ENCODE measurements around the gene SPATS2L.

Gene SPATS2L

DNA sequence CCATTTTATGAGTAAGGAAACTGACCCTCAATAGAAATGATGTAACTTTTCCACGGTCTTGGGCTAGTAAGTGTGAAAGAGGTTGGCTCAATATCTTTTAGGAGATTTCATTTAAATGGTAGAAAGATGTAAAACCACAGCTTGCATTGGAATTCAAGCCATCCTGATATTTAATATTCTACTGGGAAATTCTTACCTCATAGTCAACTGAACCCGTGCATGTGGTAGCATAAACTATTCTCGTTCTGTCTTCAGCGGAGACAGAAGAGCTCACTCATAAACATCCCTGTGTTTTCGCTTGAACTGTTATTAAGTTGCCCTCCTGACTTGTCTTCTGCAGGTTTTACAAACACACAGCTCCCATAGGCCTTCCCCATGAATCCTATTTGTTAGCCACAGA, 8.5 kb upstream of the SPATS2L start:
- no peak for DNase-seq (ENCODE audit: low spot score)

DNA sequence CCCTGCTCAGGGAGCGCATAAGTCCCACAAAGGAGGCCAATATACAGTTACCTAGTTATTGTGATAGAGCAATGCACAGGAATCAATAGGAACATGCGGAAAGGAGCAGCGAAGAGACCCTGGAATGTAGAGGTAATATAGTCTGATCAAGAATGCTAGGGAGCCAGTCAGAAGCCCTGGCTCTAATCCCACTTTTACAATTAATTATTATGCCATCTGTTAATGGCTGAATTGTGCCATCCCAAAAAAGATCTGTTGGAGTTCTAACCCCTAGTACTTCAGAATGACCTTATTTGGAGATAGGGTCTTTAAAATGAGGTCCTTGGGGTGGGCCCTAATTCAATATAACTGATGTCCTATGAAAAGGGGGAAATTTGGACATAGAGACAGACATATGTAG, 7.7 kb upstream of the SPATS2L start:
- no peak for DNase-seq (ENCODE audit: low spot score)

DNA sequence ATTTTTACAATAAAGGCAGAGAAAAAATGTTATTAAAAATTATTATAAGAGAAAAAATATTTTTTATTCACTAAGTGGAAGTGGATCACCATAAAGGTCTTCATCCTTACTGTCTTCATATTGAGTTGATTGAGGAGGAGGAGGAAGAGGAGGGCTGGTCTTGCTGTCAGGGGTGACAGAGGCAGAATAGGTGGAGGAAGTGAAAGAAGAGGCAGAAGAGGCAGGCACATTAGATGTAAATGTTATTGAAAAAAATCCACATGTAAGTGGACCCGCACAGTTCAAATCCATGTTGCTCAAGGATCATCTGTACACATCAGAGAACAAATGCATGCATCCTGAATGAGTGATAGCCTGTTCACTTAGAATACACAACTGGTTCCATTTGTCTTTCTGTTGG, 6.4 kb upstream of the SPATS2L start:
- no peak for DNase-seq (ENCODE audit: low spot score)

DNA sequence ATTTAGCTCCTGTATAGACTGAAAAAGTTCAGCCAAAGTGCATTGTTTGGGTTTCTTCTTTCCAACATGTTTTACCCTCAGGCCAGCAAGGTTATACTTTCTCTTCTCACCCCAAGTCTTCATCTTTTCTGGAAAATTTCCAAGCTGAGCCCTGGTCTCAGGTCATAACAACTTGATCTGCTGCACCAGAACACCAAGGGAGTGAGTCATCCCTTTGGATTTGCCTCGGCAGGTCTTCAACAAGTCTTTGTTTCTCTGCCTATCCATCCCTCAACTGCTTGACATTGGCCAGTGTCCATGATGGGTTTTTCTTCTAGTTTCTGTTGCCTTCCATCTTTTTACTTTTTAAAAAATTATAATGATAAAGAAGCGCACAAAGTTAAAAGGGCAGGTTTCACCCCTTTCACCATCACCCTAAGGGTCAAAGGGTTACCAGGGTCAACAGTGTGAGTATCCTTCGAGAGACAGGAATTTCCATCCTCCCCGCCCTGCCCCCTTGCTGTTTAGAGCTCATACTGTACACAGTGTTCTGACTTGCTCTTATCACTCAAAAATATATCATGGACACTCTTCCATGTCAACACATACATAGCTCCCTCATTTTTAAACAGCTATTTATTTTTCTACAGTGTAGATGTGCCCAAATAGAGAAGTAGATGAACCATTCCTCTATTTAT, 5.7 kb upstream of the SPATS2L start:
- no peak for DNase-seq (ENCODE audit: low spot score)

DNA sequence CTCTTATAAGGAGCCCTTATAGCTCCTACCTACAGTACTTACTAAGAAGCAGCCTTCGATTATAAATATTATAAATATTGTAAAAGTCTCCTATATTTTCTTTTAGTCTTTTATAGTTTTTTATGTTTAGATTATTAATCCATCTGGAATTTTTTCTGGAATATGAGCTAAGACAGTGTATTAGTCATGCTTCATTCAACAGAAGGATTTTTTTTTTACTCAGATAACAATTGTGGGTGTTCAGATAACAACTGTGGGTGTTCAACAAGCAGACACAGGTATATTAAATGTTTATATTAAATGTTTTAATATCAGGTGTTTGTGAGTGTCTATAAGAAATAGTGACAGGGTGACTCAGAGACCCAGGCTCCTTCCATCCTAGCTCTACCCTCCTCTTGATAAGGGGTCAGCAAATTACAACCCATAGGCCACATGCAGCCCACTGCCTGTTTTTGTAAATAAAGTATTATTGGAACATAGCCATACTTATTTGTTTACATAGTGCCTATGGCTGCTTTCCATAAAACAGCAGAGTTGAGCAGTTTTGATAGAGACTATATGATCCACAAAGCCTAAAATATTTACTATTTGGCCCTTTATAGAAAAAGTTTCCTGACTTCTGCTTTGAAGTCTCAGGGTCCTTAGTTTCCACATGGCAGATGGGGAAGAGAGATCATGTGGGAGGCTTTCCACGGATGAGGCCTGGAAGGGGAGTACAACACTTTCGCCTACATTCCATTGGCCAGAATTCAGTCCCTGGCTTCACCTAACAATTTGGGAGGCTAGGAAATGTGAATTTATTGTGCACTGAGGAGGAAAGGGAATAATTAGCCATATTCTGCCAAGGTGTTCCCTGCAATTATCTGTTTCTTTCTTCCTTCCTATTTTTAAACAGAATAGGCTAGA, 4.3 kb upstream of the SPATS2L start:
- no peak for DNase-seq (ENCODE audit: low spot score)

DNA sequence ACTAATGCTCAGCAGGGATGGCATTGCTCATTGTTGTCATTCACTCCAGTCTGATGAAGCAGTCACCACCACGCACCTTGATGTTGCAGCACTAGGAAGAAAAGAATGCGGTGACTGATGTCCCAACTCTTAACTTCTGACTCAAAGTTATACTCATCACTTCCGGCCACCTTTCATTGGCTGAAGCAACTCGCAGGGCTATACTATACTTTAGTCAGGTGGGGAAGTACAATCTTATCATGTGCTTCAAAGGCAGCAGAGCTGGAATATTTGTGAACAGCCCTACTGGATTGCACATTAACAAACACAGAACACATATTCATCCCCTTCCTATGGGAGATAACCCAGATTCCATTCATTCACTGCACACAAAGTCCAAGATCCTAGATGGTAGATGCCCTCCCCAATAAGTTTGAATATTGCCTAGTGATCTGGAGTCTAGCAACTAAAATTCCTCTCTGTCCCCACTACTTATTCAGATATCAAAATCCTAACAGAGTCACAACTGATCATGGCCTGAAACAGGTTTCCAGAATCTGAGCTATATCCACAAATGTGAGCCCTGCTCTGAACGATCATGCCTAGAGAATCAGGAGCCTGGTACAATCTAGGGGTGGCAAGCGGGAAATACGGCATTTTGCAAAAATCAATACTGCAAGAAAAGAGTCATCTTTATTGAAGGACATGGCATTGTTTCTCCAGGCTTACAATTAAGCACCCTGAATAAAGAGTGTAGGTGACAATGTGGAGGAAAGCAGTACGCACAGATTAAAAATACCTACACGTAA, 3.4 kb upstream of the SPATS2L start:
- DNase-seq (ENCODE audit: low spot score) = no peak

DNA sequence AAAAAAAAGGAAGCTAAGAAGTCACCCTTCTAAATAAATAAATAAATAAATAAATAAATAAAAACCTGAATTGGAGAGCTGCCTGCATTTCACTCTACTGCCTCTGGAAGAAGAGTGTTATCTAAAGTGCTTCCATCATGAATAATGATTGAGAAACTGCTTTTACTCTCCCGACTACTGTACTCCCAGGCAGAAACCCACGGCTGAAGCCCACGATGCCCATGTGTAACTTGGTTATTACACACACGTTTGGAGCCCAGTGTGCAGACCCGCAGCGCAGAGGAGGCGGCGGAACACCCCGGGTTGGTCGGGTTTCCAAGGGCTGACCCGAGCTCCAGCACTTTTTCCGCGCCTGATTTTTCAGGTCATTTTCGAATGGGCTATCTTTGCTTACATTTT, 697 bp upstream of the SPATS2L start:
- DNase-seq (ENCODE audit: low spot score) = no peak

DNA sequence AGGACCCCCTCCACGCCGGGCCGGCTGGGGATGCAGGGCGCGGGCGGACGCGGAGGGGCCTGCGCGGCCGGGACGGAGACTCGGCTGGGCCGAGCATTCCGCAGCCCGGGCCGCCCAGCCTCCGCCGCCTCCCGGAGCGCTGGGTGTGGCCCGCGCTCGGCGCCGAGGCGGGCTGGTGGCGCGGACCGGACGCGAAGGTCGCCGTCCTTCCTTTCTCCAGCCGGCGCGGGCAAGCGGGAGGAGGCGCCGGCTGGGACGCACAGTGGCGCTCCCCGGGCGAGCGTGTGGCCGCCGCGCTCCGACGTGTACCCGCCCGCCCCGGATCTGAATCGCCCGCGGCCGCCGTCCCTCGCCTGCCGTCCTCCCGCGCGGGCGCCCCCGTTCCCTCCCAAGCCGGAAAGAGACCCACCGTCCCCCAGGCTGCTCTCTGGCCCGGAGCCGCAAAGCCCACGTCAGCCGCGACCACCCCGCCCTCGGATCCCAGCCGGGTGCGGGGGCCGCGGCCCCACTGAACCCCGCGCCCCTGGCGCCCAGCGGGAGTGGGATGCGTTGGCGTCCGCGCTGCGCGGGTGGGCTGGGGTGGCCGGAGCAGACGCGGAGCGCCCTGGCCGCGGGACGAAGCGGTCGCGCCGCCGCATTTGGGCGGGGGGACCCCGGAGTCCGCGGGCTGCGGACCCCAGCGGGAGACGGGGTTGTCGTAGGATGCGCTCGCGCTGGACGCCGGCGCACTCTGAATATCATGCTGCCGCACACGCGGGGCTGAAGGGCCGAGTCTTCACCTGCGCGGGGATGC, 634 bp downstream of the SPATS2L start:
- no peak for DNase-seq (ENCODE audit: low spot score)

DNA sequence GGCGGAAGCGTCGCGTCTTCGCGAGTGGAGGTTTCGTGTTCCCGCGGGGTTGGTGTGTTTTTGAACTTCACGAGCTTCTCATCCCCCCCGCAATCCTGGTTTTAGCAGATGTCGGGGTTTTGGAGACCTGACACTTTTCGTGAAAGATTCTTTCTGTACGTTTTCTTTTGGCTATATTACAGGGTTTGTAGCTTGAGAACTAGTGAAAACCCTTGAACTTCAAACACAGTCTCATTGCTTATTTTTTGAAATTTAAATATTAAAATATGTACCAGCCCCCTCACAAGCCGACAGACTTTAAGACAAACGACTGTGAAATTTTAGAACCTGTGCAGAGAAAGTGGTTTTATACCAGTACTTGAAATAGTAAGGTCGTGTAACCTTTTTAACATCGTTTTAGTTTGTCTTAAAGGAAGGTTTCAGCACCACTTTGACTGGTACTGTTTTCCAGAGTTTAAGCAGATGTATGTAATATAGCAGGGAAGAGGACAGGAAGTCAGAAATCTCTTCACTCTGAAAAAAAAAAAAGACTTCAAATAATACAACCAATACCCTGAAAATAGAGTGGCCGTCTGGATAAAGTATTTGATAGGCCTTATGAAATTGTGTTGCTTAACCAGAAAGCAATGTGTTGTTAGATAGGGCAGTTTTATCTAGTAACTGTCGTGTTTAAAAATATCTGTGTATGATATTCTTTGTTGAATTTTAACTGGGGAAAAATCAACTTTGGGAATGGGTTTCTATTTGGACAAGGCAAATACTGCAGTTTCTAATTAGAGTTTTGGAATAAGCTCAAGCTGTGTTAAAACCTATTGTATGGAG, 1.4 kb downstream of the SPATS2L start:
- no peak for DNase-seq (ENCODE audit: low spot score)

DNA sequence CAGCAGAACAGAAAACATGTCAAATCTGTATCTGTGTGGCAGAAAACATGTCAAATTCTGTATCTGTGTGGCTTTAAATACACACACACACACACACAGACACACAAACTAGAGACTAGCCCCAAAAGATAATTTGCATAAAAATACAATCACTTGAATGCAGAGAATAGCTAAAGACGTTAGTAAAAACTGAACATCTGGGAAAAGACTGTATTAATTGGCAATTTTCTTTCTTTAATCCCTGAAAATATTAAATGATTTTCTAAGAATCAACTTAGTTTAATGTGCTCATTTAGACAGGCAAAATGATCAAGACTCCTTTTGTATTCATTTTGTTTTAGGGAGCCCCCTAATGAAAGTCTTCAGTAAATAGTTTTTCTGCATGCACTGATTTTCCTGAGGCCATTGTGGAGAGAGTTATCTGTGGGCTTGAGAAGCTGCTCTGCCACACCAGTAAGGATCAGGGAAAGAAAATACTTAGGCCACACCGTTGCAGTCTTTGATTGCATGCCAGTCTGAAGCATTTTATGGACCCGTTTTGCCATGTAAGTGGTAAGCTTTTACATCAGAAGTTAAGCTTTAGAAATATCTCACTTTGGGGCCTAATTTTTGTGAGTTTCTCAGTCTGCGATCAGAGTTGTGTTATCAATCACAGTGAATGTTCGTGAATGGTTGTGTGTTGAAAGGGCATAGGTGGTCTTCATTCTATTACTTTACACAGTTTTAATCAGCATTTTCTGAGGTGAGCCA, 2.2 kb downstream of the SPATS2L start:
- DNase-seq (ENCODE audit: low spot score) = no peak

DNA sequence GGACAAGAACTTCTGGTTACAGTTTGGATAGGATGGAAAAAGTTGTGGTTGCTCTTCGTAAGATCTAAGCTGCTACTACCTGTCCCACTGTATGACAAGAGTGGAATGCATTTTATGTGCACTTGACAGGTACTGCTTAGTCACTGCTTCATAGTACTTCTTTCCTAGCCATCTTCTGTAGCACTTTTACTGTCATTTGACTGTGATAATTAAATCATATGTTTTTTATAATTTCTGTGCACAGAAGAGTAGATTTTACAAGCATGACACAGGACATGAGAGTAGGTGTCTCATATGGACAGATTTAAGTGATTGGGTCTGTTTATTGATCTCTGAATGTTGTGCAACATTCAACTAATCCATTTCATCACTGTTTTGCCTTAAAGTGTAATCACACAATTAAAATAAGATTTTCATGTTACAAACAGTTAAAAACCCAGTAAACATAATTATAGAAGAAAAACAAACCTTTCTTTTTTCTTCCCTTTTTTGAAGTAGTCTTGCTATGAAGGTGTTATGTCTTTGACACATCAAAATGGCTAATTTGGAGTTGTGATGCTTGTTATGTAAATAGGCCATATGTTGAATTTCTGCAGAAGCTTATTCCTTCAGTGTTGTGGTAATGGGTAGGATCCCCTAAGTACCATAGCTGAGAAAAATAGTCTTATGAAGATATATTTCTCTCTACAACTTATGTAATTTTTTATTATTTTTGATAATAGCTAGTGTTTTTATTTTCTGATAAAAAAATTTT, 3.0 kb downstream of the SPATS2L start:
- no peak for DNase-seq (ENCODE audit: low spot score)

DNA sequence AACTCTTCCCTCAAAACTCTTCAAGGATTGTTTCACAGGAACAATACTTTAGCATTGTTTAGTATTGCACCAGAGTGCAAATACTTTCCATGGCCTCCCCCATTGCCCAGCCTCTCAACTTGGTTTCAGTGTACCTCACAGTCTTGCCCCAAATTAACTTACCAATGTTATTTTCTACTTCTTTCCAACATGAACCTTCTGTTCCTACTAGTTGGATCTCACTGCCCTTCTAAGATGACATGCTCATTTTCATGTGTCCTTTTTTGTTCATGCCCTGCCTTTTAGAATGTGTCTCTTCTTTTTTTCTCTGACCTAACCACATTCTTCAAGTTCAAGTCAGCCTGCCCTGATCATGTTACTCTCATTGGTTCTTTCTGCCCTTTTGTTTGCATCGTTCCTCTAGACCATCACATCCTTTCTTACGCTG, 4.1 kb downstream of the SPATS2L start:
- no peak for DNase-seq (ENCODE audit: low spot score)

DNA sequence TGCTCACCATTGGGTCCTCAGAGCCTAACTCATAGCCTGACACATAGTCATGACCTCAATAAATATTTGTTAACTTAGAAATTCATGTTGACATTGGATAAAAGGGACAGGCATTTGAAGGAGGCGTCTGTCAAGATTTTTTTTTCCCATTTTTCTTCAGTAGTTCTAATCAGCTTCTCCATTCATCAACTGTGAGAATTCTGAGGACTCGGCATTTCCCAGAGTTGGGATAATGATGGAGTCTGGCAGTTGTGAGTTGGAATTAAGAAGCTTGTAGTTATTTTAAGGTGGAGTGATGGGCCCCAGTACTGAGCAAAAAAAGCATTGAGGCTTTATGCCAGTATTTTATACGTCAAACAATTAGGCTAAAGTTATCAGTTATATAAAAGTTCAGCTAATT, 4.6 kb downstream of the SPATS2L start:
- DNase-seq (ENCODE audit: low spot score) = no peak

DNA sequence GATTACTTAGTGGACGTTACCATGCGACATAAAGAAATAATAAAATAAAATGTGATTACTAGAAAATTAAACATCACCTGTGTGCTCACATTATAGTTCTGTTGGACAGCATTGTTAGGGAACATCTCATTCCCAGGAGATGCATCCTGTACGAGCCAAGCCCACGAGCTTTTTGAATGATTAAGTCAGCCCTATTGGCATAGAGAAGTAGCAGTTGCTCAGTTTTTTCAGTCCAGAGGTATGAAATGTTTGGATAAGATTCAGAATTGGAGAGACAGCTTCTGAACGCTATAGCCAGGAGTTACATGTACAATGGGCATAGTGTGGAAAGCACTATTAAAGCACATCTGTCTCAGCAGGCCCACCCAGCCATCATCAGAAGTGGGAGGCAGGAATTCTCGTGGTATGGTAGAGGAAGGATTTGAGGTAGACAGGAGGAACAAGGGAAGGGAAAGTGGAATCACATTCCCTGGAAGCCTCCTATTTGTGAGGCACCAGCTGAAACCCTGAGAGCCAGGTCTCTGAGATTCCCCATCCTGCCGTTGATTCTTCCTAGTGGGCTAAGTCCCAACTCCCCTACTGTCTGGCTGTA, 8.6 kb downstream of the SPATS2L start:
- no peak for DNase-seq (ENCODE audit: low spot score)

DNA sequence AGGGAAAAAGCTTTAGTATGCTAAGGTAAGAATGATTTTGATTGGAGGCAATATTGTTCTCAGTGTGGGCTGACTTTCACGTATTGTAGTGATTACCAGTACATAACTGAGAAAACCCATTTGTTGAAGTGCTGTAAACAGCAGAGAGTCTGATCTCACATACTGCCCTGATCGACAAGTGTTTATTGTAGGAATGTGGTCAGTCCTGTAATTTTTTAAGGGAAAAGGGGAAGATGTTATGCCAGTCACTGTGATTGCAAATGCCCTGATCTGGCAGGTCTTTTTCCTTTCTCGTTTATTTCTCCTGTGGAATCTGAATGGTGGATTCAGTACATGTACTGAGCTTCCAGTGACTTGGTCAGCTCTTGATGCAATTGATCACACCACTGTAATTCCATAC, 11.5 kb downstream of the SPATS2L start:
- no peak for DNase-seq (ENCODE audit: low spot score)

DNA sequence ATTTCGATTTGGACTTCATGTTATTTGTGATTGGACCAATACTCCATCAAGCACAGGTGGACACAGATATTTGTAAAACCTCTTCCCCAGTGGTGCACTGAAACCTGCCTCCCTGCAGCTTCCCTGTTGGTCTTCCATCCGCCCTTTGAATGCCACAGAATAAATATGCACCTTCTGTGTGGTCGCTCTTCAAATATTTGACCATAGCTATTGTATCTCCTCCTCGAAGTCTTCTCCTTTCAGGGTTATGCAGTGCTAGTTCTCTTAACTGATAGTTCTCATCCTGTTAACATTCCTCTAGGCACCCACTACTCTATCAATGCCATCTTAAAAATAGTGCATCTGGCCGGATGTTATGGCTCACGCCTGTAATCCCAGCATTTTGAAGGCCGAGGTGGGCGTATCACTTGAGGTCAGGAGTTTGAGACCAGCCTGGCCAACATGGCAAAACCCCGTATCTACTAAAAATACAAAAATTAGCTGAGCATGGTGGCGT, 12.5 kb downstream of the SPATS2L start:
- DNase-seq (ENCODE audit: low spot score) = no peak

DNA sequence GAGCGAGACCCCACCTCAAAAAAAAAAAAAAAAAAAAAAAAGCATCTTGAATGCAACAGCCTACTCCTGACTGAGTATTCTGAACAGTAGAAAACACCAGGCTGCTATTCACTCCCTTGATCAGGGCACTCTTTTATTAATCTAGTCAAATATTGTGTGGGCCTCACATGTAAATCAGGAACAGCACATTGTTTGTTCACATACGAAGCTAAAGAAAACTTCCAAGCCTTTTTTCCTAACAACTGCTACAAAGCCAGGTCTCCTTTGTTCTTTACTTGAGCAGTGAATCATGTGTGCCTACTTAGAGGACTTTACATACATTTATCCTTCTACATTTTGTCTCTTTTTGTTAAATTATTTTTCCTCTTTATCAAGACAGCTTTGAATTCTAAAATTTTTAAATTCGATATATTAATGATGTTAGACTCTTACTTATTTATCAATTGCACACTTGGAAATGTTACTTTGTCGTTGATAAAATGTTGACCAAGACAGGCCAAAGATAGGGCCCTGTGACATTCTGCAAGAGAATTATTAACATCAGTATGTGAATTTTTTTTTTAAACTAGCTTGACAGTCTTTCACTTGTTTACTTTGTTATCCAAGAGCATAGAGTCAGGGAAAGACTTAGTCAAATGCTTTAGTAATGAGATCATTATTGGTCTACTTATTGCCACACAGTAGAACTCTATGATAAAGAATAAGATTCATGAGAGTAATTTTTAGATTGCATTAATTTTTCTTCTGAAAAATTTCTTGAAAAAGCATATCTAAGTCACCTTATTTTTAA, 13.2 kb downstream of the SPATS2L start:
- no peak for DNase-seq (ENCODE audit: low spot score)

DNA sequence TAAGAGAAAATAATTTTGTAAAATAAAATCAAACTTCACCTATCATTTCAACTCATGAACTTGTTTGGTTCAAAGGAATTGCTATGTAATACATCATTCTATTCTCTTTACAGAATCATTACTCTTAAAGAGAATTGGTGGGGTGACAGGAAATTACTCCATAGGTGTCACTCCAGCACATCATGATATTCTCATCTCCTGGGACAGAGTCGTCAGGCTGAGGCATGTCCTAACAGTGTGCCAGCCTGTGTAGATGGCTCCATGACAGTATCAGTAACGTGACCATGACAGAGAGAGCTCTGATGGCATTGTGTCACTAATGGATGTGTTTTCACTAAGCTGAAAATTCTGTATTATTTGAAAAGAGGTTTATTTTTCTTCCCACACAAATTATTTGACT, 13.9 kb downstream of the SPATS2L start:
- DNase-seq (ENCODE audit: low spot score) = no peak
